ENCODE measurements around the gene KCNQ1.

- TF ChIP-seq CTCF (IDR thresholded peaks at IDR 0.05; ENCODE audit: low read length) (no peak), EZH2 (IDR thresholded peaks at IDR 0.05; ENCODE audit: borderline replicate concordance, low read length) (no peak)
Measured at GRCh38 chr11:2539371-2540222, 94.8 kb downstream of the KCNQ1 start.
